GM18951 (cell line): Measurements from ENCODE around the gene SIPA1.
"Not testable (repeated sequence)": the region's sequence is repeated elsewhere in the genome, so short reads cannot be mapped to it uniquely, and the experiment has no call there.

Experiments used
- POLR2A ChIP-seq: IDR thresholded peaks from 4 replicates; pipeline ENCODE4 v1.6.1; 2011; ENCODE audit warnings: mild to moderate bottlenecking; ENCODE audit not compliant: insufficient read length, insufficient read depth; ENCODE audit errors: extremely low read depth
- in situ Hi-C: fragments of 300-500 bp; cut with MboI; formaldehyde crosslinking; loops from one replicate; pipeline ENCODE4 v1.12.0; 2022; ENCODE audit warnings: low sequenced_read_pairs, mixed read lengths, inconsistent platforms; ENCODE audit not compliant: unreplicated experiment

Gene SIPA1

GRCh38 chr11:65661599-65662246 lies 23.8 kb downstream of the SIPA1 start:
- in situ Hi-C loops = no loop called here
- TF ChIP-seq POLR2A = no peak

- in situ Hi-C loops = no loop called here
- no peak for TF ChIP-seq POLR2A
These were observed 24.4 kb downstream of the SIPA1 start for GRCh38 chr11:65662247-65662798.

- in situ Hi-C loops = no loop called here
- TF ChIP-seq POLR2A = peak; percentile 72
These were observed 25.1 kb downstream of the SIPA1 start, which contains the start of gene RELA for GRCh38 chr11:65662799-65663638. Gene RELA, minus strand, starts transcription at chr11:65662916. Its CDS starts 84 bp downstream, at chr11:65662832.

GRCh38 chr11:65663639-65664200 lies 25.8 kb downstream of the SIPA1 start:
- in situ Hi-C loops = no loop called here
- no peak for TF ChIP-seq POLR2A

- no peak for TF ChIP-seq POLR2A
- in situ Hi-C loops = no loop called here
These were observed 34.4 kb downstream of the SIPA1 start for GRCh38 chr11:65672180-65672860.

GRCh38 chr11:65672982-65673381 lies 35.1 kb downstream of the SIPA1 start:
- in situ Hi-C loops = no loop called here
- TF ChIP-seq POLR2A = no peak

- TF ChIP-seq POLR2A = no peak
- in situ Hi-C loops = no loop called here
These were observed 42.4 kb downstream of the SIPA1 start for GRCh38 chr11:65680192-65680743.

GRCh38 chr11:65683480-65683879 lies 45.6 kb downstream of the SIPA1 start:
- in situ Hi-C loops = not testable (repeated sequence)

GRCh38 chr11:65685981-65686380 lies 48.1 kb downstream of the SIPA1 start:
- in situ Hi-C loops = no loop called here
- TF ChIP-seq POLR2A = no peak

- in situ Hi-C loops = not testable (repeated sequence)
These were observed 53.9 kb downstream of the SIPA1 start for GRCh38 chr11:65691847-65692246.

GRCh38 chr11:65692367-65692766 lies 54.5 kb downstream of the SIPA1 start:
- no peak for TF ChIP-seq POLR2A
- in situ Hi-C loops = no loop called here

- TF ChIP-seq POLR2A = no peak
- in situ Hi-C loops = no loop called here
These were observed 57.7 kb downstream of the SIPA1 start for GRCh38 chr11:65695459-65696241.
